Upper lobe of right lung (tissue), 1 donor: ENCODE data around the gene P4HA1. TPM values are rescaled to one million over a fixed set of nuclear protein-coding genes. Genes with fewer than 3 reads are reported as not detected.
"Not testable (repeated sequence)": the region's sequence is repeated elsewhere in the genome, so short reads cannot be mapped to it uniquely, and the experiment has no call there.

Experiments
- ATAC-seq: fragments of 200-7000 bp; cut with Tn5 transposase; one replicate; pipeline ENCODE4 v1.9.1; 2020; ENCODE audit warnings: mild to moderate bottlenecking, moderate library complexity
- DNase-seq: peaks from one replicate; pipeline ENCODE4 v3.0.0-alpha.2; 2020
- H3K27ac ChIP-seq: fragments of 200-600 bp; one replicate; pipeline ENCODE4 v1.8.0; 2022
- H3K27me3 ChIP-seq: fragments of 200-600 bp; one replicate; pipeline ENCODE4 v1.8.0; 2022; ENCODE audit warnings: mild to moderate bottlenecking
- H3K36me3 ChIP-seq: fragments of 200-600 bp; one replicate; pipeline ENCODE4 v1.8.0; 2022
- H3K4me1 ChIP-seq: fragments of 200-600 bp; one replicate; pipeline ENCODE4 v1.8.0; 2022
- H3K4me3 ChIP-seq: fragments of 200-600 bp; one replicate; pipeline ENCODE4 v1.8.0; 2022; ENCODE audit warnings: mild to moderate bottlenecking
- H3K9me3 ChIP-seq: fragments of 200-600 bp; one replicate; pipeline ENCODE4 v1.8.0; 2022
- intact Hi-C: fragments of 100-400 bp; cut with DNase I; formaldehyde crosslinking; loops from one replicate; pipeline ENCODE4 v1.11.0; 2022
- total RNA-seq: library from RNA; stranded (reverse); fragmentation: NEBNext Ultra II Directional; extraction: Animal tissue kit (Norgen Biotek cat#: 25700); gene quantifications from one replicate; pipeline ENCODE4 v1.2.1, GENCODE V29; 2021
- TF ChIP-seq, protein P1 (sequence below): fragments of 200-600 bp; IDR thresholded peaks from one replicate; pipeline ENCODE4 v1.8.0; 2022; ENCODE audit warnings: antibody characterized with exemption
- donor health status: DM: no; HTN: yes; CAD: no; lungs with severe emphysema.

The P4HA1 gene
- total RNA-seq, 1 donor from 2014 or later, result 51.8 TPM

DNA sequence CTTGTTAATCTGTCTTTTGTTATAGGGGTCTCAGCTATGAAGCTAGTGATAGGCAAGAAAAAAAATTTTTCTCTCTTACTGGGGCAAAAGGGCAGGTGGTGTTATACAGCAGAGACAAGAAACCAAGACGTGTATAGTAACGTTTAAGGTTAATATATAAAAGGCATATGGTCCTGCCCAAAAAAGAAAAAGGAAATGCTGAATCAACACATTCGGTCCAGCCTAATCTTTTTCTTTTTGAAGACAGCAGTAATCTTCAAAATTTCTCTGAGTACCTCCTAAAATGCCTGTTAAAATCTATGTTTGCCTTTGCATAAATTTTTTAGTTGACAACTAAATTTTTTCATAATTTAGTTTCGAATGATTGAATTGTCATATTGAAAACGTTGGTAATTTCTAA, 54.5 kb downstream of the P4HA1 start:
- no peak for ATAC-seq

DNA sequence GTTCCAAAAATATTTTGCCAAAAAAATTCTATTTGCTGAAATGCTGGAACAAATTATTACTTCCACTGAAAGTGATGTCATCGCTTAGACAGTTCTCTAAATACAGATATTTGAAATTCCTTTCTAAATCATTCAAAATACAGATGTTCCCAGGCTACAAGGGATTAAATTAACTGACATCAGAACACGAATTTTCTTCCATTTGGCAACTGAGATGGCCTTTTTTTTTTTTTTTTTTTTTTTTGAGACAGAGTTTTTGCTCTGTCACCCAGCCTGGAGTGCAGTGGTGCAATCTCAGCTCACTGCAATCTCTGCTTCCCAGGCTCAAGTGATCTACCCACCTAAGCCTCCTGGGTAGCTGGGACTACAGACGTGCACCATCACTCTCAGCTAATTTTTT, 57.0 kb downstream of the P4HA1 start:
- no peak for DNase-seq
- Histone ChIP-seq H3K4me1 (no peaks in the 10 kb centered on the region), H3K4me3 (no peak overlapping the region), H3K9me3 (no peaks in the 10 kb centered on the region), H3K36me3 (peaks cover 44% of the 10 kb centered on the region), H3K27me3 (no peaks in the 10 kb centered on the region), H3K27ac (no peak overlapping the region)
- intact Hi-C loops, result no loop called here
- no peak for ATAC-seq
- TF ChIP-seq, protein P1, sequence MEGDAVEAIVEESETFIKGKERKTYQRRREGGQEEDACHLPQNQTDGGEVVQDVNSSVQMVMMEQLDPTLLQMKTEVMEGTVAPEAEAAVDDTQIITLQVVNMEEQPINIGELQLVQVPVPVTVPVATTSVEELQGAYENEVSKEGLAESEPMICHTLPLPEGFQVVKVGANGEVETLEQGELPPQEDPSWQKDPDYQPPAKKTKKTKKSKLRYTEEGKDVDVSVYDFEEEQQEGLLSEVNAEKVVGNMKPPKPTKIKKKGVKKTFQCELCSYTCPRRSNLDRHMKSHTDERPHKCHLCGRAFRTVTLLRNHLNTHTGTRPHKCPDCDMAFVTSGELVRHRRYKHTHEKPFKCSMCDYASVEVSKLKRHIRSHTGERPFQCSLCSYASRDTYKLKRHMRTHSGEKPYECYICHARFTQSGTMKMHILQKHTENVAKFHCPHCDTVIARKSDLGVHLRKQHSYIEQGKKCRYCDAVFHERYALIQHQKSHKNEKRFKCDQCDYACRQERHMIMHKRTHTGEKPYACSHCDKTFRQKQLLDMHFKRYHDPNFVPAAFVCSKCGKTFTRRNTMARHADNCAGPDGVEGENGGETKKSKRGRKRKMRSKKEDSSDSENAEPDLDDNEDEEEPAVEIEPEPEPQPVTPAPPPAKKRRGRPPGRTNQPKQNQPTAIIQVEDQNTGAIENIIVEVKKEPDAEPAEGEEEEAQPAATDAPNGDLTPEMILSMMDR, result no peak

More for the DNA sequence above, 54.5 kb downstream of the P4HA1 start:
- H3K4me1 ChIP-seq, result no peaks in the 10 kb centered on the region
- intact Hi-C loops, result no loop called here
- H3K36me3 ChIP-seq, result peaks cover 55% of the 10 kb centered on the region
- no peak for DNase-seq
- no peaks in the 10 kb centered on the region for H3K9me3 ChIP-seq
- H3K27me3 ChIP-seq, result no peaks in the 10 kb centered on the region
- H3K27ac ChIP-seq, result no peak overlapping the region
- TF ChIP-seq, protein P1, result no peak
- no peak overlapping the region for H3K4me3 ChIP-seq

DNA sequence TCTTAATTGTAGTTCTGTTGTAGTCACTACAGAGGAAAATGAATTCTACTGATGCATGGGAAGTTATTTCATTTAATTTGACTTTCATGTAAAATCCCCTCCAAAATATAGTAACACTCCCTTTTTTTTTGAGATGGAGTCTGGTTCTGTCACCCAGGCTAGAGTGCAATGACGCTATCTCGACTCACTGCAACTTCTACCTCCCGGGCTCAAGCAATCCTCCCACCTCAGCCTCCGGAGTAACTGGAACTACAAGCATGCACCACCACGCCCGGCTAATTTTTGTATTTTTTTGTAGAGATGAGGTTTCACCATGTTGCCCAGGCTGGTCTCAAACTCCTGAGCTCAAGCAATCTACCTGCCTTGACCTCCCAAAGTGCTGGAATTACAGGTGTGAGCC, 60.4 kb downstream of the P4HA1 start:
- intact Hi-C loops, H3K27me3 ChIP-seq, ATAC-seq, H3K9me3 ChIP-seq, DNase-seq, H3K4me3 ChIP-seq, H3K4me1 ChIP-seq, H3K27ac ChIP-seq: not testable (repeated sequence)
- peaks cover 41% of the 10 kb centered on the region for H3K36me3 ChIP-seq

DNA sequence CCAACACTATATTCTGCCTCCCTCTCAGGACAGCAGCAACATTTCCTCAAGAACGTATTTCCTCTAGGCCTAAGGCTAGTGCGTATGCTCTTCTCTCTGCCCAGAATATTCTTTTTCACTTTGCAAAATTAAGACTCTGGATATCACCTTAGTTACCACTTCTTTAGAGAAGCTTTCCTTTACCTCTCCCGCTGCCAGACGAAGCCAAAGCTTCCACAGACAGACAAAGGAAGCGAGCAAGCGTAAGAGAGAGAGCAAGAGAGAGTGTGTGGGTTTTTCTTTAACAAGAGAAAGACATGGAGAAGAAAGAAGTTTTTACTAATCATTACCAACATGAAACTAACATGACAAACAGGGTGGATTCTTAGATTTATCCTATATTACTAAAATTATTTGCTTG, 64.1 kb downstream of the P4HA1 start:
- Histone ChIP-seq H3K4me1 (no peaks in the 10 kb centered on the region), H3K27ac (no peak overlapping the region), H3K4me3 (no peak overlapping the region), H3K27me3 (no peaks in the 10 kb centered on the region), H3K36me3 (peaks cover 57% of the 10 kb centered on the region), H3K9me3 (no peaks in the 10 kb centered on the region)
- no peak for DNase-seq
- no peak for ATAC-seq
- TF ChIP-seq, protein P1, result no peak
- intact Hi-C loops, result no loop called here

DNA sequence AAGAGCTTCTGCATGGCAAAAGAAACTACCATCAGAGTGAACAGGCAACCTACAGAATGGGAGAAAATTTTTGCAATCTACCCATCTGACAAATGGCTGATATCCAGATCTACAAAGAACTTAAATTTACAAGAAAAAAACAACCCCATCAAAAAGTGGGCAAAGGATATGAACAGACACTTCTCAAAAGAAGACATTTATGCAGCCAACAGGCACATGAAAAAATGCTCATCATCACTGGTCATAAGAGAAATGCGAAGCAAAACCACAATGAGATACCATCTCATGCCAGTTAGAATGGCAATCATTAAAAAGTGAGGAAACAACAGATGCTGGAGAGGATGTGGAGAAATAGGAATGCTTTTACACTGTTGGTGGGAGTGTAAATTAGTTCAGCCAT, 70.0 kb downstream of the P4HA1 start:
- H3K9me3 ChIP-seq, result not testable (repeated sequence)

DNA sequence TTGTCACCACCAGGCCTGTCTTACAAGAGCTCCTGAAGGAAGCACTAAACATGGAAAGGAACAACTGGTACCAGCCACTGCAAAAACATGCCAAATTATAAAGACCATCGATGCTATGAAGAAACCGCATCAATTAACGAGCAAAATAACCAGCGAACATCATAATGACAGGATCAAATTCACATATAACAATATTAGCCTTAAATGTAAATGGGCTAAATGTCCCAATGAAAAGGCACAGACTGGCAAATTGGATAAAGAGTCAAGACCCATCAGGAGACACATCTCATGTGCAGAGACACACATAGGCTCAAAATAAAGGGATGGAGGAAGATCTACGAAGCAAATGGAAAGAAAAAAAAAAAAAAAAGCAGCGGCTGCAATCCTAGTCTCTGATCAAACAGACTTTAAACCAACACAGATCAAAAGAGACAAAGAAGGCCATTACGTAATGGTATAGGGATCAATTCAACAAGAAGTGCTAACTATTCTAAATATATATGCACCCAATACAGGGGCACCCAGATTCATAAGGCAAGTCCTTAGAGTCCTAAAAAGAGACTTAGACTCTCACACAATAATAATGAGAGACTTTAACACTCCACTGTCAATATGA, 73.1 kb downstream of the P4HA1 start:
- H3K27ac ChIP-seq, H3K4me3 ChIP-seq, ATAC-seq, H3K27me3 ChIP-seq, H3K4me1 ChIP-seq, DNase-seq, intact Hi-C loops, H3K9me3 ChIP-seq: not testable (repeated sequence)
- H3K36me3 ChIP-seq, result peaks cover 19% of the 10 kb centered on the region

More for the DNA sequence above, 70.0 kb downstream of the P4HA1 start:
- H3K4me1 ChIP-seq, intact Hi-C loops, H3K27me3 ChIP-seq, ATAC-seq, DNase-seq, H3K27ac ChIP-seq, H3K4me3 ChIP-seq: not testable (repeated sequence)
- peaks cover 35% of the 10 kb centered on the region for H3K36me3 ChIP-seq

DNA sequence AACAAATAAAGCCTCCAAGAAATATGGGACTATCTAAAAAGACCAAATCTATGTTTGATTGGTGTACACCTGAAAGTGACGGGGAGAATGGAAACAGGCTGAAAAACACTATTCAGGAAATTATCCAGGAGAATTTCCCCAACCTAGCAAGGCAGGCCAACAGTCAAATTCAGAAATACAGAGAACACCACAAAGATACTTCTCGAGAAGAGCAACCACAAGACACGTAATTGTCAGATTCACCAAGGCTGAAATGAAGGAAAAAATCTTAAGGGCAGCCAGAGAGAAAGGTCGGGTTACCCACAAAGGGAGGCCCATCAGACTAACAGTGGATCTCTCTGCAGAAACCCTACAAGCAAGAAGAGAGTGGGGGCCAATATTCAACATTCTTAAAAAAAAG, 73.7 kb downstream of the P4HA1 start:
- H3K4me3 ChIP-seq, H3K9me3 ChIP-seq, ATAC-seq, DNase-seq, H3K27ac ChIP-seq, H3K27me3 ChIP-seq, intact Hi-C loops: not testable (repeated sequence)
- Histone ChIP-seq H3K4me1 (peaks cover 10% of the 10 kb centered on the region), H3K36me3 (peaks cover 19% of the 10 kb centered on the region)

DNA sequence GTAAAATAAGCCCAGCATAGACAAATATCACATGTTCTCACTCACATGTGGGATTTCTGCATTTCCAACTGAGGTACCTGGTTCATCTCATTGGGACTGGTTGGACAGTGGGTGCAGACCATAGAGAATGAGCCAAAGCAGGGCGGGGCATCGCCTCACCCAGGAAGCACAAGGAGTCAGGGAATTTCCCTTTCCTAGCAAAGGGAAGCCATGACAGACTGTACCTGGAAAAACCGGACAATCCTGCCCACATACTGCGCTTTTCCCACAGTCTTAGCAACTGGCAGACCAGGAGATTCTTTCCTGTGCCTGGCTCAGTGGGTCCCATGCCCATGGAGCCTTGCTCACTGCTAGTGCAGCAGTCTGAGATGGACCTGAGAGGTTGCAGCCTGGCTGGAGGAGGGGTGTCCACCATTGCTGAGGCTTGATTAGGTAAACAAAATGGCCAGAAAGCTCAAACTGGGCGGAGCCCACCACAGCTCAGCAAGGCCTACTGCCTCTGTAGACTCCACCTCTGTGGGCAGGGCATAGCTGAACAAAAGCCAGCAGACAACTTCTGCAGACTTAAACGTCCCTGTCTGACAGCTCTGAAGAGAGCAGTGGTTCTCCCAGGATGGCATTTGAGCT, 75.0 kb downstream of the P4HA1 start:
- DNase-seq, H3K27me3 ChIP-seq, intact Hi-C loops, H3K27ac ChIP-seq, H3K4me3 ChIP-seq, H3K9me3 ChIP-seq, ATAC-seq: not testable (repeated sequence)
- Histone ChIP-seq H3K36me3 (peaks cover 22% of the 10 kb centered on the region), H3K4me1 (peaks cover 12% of the 10 kb centered on the region)
